Parathyroid adenoma (tissue), 2 donors: ENCODE data around the gene DYNLT1.

Experiments
- H2AFZ ChIP-seq: fragments of 300-600 bp; sonication (generic); one replicate; pipeline ENCODE4 v1.7.0; 2017; ENCODE audit warnings: antibody characterized with exemption, mild to moderate bottlenecking
- H3K27ac ChIP-seq: fragments of 300-600 bp; sonication (generic); one replicate; pipeline ENCODE4 v1.7.0; 2017
- H3K27me3 ChIP-seq: fragments of 300-600 bp; sonication (generic); one replicate; pipeline ENCODE4 v1.7.0; 2017; ENCODE audit warnings: low read length; ENCODE audit not compliant: control insufficient read depth, insufficient read depth
- H3K36me3 ChIP-seq: fragments of 300-600 bp; sonication (generic); one replicate; pipeline ENCODE4 v1.7.0; 2017; ENCODE audit warnings: low read length; ENCODE audit not compliant: control insufficient read depth, insufficient read depth
- H3K4me1 ChIP-seq: fragments of 300-600 bp; sonication (generic); one replicate; pipeline ENCODE4 v1.7.0; 2017; ENCODE audit warnings: control low read depth
- H3K4me2 ChIP-seq: fragments of 300-600 bp; sonication (generic); one replicate; pipeline ENCODE4 v1.7.0; 2017; ENCODE audit warnings: low read length
- H3K4me3 ChIP-seq: fragments of 300-600 bp; sonication (generic); one replicate; pipeline ENCODE4 v1.7.0; 2017; ENCODE audit warnings: low read depth, low read length
- H3K79me2 ChIP-seq: fragments of 300-600 bp; sonication (generic); one replicate; pipeline ENCODE4 v1.7.0; 2017; ENCODE audit warnings: control low read depth
- H3K9ac ChIP-seq: fragments of 300-600 bp; sonication (generic); one replicate; pipeline ENCODE4 v1.7.0; 2017; ENCODE audit warnings: mild to moderate bottlenecking
- H3K9me3 ChIP-seq: fragments of 300-600 bp; sonication (generic); one replicate; pipeline ENCODE4 v1.7.0; 2017; ENCODE audit warnings: low read length; ENCODE audit not compliant: control insufficient read depth
- TF ChIP-seq, protein P1 (sequence below): fragments of 300-600 bp; sonication (generic); IDR thresholded peaks from one replicate; pipeline ENCODE4 v1.7.0; 2017; ENCODE audit warnings: antibody characterized with exemption, mild to moderate bottlenecking
- donor health status: primary hyperparathyroidism.

DYNLT1 gene

DNA sequence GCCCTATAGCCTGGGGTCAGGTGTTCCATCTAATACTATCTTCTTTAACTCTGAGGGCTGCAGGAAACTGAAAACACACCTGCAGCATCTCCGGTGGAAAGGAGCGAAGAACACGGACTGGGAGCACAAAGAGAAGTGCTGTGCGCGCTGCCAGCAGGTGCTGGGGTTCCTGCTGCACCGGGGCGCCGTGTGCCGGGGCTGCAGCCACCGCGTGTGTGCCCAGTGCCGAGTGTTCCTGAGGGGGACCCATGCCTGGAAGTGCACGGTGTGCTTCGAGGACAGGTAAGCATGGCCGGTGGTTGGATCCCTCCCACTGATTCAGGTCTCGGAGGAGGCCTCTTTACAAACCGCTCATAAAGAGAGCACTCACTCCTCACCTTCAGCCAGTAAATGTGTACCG lies 20.8 kb upstream of the DYNLT1 start:
- no peak overlapping the region for H3K4me2 ChIP-seq
- H3K79me2 ChIP-seq = no peaks in the 10 kb centered on the region
- no peak overlapping the region for H3K9ac ChIP-seq
- TF ChIP-seq, protein P1, sequence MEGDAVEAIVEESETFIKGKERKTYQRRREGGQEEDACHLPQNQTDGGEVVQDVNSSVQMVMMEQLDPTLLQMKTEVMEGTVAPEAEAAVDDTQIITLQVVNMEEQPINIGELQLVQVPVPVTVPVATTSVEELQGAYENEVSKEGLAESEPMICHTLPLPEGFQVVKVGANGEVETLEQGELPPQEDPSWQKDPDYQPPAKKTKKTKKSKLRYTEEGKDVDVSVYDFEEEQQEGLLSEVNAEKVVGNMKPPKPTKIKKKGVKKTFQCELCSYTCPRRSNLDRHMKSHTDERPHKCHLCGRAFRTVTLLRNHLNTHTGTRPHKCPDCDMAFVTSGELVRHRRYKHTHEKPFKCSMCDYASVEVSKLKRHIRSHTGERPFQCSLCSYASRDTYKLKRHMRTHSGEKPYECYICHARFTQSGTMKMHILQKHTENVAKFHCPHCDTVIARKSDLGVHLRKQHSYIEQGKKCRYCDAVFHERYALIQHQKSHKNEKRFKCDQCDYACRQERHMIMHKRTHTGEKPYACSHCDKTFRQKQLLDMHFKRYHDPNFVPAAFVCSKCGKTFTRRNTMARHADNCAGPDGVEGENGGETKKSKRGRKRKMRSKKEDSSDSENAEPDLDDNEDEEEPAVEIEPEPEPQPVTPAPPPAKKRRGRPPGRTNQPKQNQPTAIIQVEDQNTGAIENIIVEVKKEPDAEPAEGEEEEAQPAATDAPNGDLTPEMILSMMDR = no peak
- H3K36me3 ChIP-seq = no peaks in the 10 kb centered on the region
- H3K27ac ChIP-seq = no peak overlapping the region
- H3K4me1 ChIP-seq = peaks cover 53% of the 10 kb centered on the region
- H3K27me3 ChIP-seq = no peaks in the 10 kb centered on the region
- no peak overlapping the region for H2AFZ ChIP-seq
- H3K9me3 ChIP-seq = no peaks in the 10 kb centered on the region
- no peak overlapping the region for H3K4me3 ChIP-seq

GRCh38 chr6:158663625-158664165 lies 19.2 kb upstream of the DYNLT1 start:
- peak overlapping the region; percentile 73 for H3K27ac ChIP-seq
- no peaks in the 10 kb centered on the region for H3K79me2 ChIP-seq
- H3K27me3 ChIP-seq = no peaks in the 10 kb centered on the region
- H3K9me3 ChIP-seq = no peaks in the 10 kb centered on the region
- peak overlapping the region; percentile 71 for H2AFZ ChIP-seq
- peaks cover 37% of the 10 kb centered on the region for H3K4me1 ChIP-seq
- H3K36me3 ChIP-seq = no peaks in the 10 kb centered on the region
- TF ChIP-seq, protein P1 = no peak
- no peak overlapping the region for H3K4me3 ChIP-seq
- H3K4me2 ChIP-seq = peak overlapping the region; percentile 51
- H3K9ac ChIP-seq = no peak overlapping the region

DNA sequence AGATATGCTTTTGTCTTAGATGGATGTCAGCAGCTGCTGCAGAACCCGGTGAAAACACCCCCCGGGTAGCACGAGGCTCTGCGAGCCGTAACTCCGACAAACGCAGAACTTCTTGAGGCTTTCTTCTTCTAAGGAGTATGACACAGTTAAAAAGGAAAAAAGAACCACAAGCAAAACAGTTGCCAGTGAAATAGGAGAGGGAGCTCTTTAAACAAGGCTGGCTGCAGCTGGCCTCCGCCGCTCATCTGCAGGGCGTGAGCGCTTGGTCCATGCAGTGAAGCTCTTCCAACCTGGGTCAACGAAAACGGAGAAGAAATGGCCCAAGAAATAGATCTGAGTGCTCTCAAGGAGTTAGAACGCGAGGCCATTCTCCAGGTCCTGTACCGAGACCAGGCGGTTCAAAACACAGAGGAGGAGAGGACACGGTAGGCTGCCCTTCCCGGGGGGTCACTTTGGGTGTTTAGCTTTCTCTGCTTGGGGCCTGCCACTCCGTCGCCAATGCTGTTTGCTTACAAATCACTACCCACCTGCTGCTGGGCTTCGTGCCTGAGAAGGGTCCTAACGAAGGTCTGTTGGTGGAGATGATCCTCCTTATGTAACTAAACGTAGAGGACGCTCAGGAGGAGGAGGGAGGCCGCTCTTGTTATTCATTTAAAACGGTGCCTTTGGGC lies 18.5 kb upstream of the DYNLT1 start:
- Histone ChIP-seq H3K27ac (peak overlapping the region; percentile 73), H3K4me2 (peak overlapping the region; percentile 51), H3K36me3 (no peaks in the 10 kb centered on the region), H3K4me3 (no peak overlapping the region), H3K9ac (no peak overlapping the region), H3K9me3 (no peaks in the 10 kb centered on the region), H3K79me2 (no peaks in the 10 kb centered on the region), H2AFZ (peak overlapping the region; percentile 71), H3K4me1 (peaks cover 32% of the 10 kb centered on the region), H3K27me3 (no peaks in the 10 kb centered on the region)
- TF ChIP-seq, protein P1 = no peak

GRCh38 chr6:158662607-158662953 lies 18.0 kb upstream of the DYNLT1 start:
- Histone ChIP-seq H3K9me3 (no peaks in the 10 kb centered on the region), H3K27me3 (no peaks in the 10 kb centered on the region), H3K36me3 (no peaks in the 10 kb centered on the region), H3K79me2 (no peaks in the 10 kb centered on the region), H3K4me3 (no peak overlapping the region), H3K4me1 (peaks cover 27% of the 10 kb centered on the region), H2AFZ (peak overlapping the region; percentile 71), H3K27ac (peak overlapping the region; percentile 73), H3K4me2 (no peak overlapping the region), H3K9ac (no peak overlapping the region)
- TF ChIP-seq, protein P1 = no peak

DNA sequence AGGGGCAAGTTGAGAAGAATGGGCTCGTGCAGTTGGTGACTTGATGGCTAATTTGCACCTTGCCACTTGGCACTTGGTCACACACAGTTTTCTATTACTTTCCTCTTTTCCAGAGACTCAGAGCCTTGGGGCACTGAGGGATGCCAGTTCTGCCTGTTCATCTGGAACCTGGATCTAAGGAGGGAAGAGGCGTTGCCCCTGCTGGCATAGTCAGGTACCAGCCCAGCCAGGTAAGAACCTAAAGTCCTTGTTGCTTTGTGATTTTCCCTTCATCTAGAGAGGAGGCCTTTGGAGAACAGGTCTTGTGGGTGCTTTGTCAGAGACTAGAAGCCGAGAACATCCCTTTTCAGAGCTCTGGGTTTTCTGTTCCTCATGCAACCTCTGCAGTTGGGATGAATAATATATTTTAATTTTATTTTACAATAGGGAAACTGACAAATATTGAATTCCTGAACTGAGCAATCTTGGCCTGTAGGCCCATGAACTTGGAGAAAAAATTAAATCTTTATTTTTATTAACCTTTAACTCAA lies 16.7 kb upstream of the DYNLT1 start:
- no peaks in the 10 kb centered on the region for H3K79me2 ChIP-seq
- H3K27me3 ChIP-seq = no peaks in the 10 kb centered on the region
- TF ChIP-seq, protein P1 = peak; percentile 16
- no peak overlapping the region for H2AFZ ChIP-seq
- no peaks in the 10 kb centered on the region for H3K9me3 ChIP-seq
- H3K4me1 ChIP-seq = peaks cover 15% of the 10 kb centered on the region
- no peak overlapping the region for H3K4me2 ChIP-seq
- no peaks in the 10 kb centered on the region for H3K36me3 ChIP-seq
- no peak overlapping the region for H3K4me3 ChIP-seq
- H3K27ac ChIP-seq = no peak overlapping the region
- H3K9ac ChIP-seq = no peak overlapping the region
